HG02943 (cell line): ENCODE data around the gene RXYLT1.
A peak's percentile ranks its signal among the peaks of the same experiment; 100 is the strongest.

Experiments used
- ATAC-seq: cut with Tn5 transposase; IDR thresholded peaks from one replicate; pipeline ENCODE4 v1.9.1; 2021; ENCODE audit warnings: mild to moderate bottlenecking, low read depth, moderate library complexity; ENCODE audit not compliant: unreplicated experiment

Gene RXYLT1

GRCh38 chr12:63795944-63796343, 16.2 kb downstream of the RXYLT1 start:
- ATAC-seq, result no peak

- no peak for ATAC-seq
These were observed 22.4 kb downstream of the RXYLT1 start for GRCh38 chr12:63802012-63802608.

- ATAC-seq, result no peak
These were observed 25.0 kb downstream of the RXYLT1 start for GRCh38 chr12:63804746-63805145.

- ATAC-seq, result no peak
These were observed 26.3 kb downstream of the RXYLT1 start for GRCh38 chr12:63805704-63806672.

GRCh38 chr12:63808631-63809030, 28.9 kb downstream of the RXYLT1 start:
- ATAC-seq, result no peak

GRCh38 chr12:63809566-63809965, 29.9 kb downstream of the RXYLT1 start:
- ATAC-seq, result no peak

GRCh38 chr12:63811334-63811733, 31.6 kb downstream of the RXYLT1 start:
- no peak for ATAC-seq

GRCh38 chr12:63811755-63812154, 32.0 kb downstream of the RXYLT1 start:
- no peak for ATAC-seq

- peak; percentile 39 for ATAC-seq
These were observed 34.5 kb downstream of the RXYLT1 start for GRCh38 chr12:63814146-63814772.

- ATAC-seq, result no peak
These were observed 35.8 kb downstream of the RXYLT1 start for GRCh38 chr12:63815482-63815852.

- ATAC-seq, result no peak
These were observed 36.3 kb downstream of the RXYLT1 start for GRCh38 chr12:63816031-63816430.

- no peak for ATAC-seq
These were observed 40.7 kb downstream of the RXYLT1 start for GRCh38 chr12:63820427-63820826.

GRCh38 chr12:63821781-63822251, 42.1 kb downstream of the RXYLT1 start:
- no peak for ATAC-seq

- ATAC-seq, result no peak
These were observed 42.6 kb downstream of the RXYLT1 start for GRCh38 chr12:63822352-63822751.

- no peak for ATAC-seq
These were observed 43.3 kb downstream of the RXYLT1 start for GRCh38 chr12:63823040-63823439.

- ATAC-seq, result peak; percentile 86
These were observed 46.4 kb downstream of the RXYLT1 start for GRCh38 chr12:63826006-63826585.

- no peak for ATAC-seq
These were observed 49.2 kb downstream of the RXYLT1 start for GRCh38 chr12:63828867-63829266.

- ATAC-seq, result no peak
These were observed 56.3 kb downstream of the RXYLT1 start for GRCh38 chr12:63836046-63836445.

- no peak for ATAC-seq
These were observed 57.2 kb downstream of the RXYLT1 start for GRCh38 chr12:63836936-63837335.

GRCh38 chr12:63838411-63838810, 58.7 kb downstream of the RXYLT1 start:
- no peak for ATAC-seq

GRCh38 chr12:63841011-63841410, 61.3 kb downstream of the RXYLT1 start:
- ATAC-seq, result no peak
